DND-41 (cell line): ENCODE results near the gene IQCC.

Experiments used
- ATAC-seq: fragments of 200-7000 bp; cut with Tn5 transposase; 3 replicates; pipeline ENCODE4 v1.9.1; 2021; ENCODE audit warnings: low read depth; ENCODE audit not compliant: insufficient read depth
- DNase-seq: peaks from one replicate; pipeline ENCODE4 v3.0.0-alpha.2; 2020
- H2AFZ ChIP-seq: 2 replicates; pipeline ENCODE4 v1.6.0; 2012; ENCODE audit warnings: low read depth, low read length
- H3K27ac ChIP-seq: 2 replicates; pipeline ENCODE4 v1.5.1; 2012; ENCODE audit warnings: low read length, inconsistent platforms
- H3K27me3 ChIP-seq: fragments of 200-600 bp; sonication (generic); 2 replicates; pipeline ENCODE4 v1.6.0; 2012; ENCODE audit warnings: low read length, mild to moderate bottlenecking, inconsistent platforms; ENCODE audit not compliant: insufficient read depth, poor library complexity
- H3K36me3 ChIP-seq: 2 replicates; pipeline ENCODE4 v1.5.1; 2012; ENCODE audit warnings: low read length, inconsistent platforms; ENCODE audit not compliant: insufficient read depth
- H3K4me1 ChIP-seq: 2 replicates; pipeline ENCODE4 v1.5.1; 2012; ENCODE audit warnings: mild to moderate bottlenecking, low read length; ENCODE audit not compliant: insufficient read depth
- H3K4me2 ChIP-seq: 2 replicates; pipeline ENCODE4 v1.6.0; 2012; ENCODE audit warnings: mild to moderate bottlenecking, moderate library complexity, low read length, inconsistent platforms; ENCODE audit not compliant: insufficient read depth
- H3K4me3 ChIP-seq, 2 experiments: fragments of 200-600 bp in 1 of 2; shearing (Covaris generic) in 1 of 2; 2 replicates each; pipeline ENCODE4 v1.5.1; 2012 to 2016; ENCODE audit warnings: inconsistent platforms in 2 of 2, low read length in 2 of 2, mild to moderate bottlenecking in 2 of 2, low read depth in 1 of 2, moderate library complexity in 1 of 2
- H3K79me2 ChIP-seq: 2 replicates; pipeline ENCODE4 v1.6.0; 2012; ENCODE audit warnings: low read length, inconsistent platforms; ENCODE audit not compliant: insufficient read depth
- H3K9ac ChIP-seq: 2 replicates; pipeline ENCODE4 v1.6.0; 2012; ENCODE audit warnings: low read depth, mild to moderate bottlenecking, inconsistent platforms, low read length, moderate library complexity
- H3K9me3 ChIP-seq: 2 replicates; pipeline ENCODE4 v1.5.1; 2012; ENCODE audit warnings: low read length, moderate library complexity, mild to moderate bottlenecking, inconsistent platforms; ENCODE audit not compliant: insufficient read depth, severe bottlenecking
- H4K20me1 ChIP-seq: 2 replicates; pipeline ENCODE4 v1.6.0; 2012; ENCODE audit warnings: low read length; ENCODE audit not compliant: insufficient read depth
- EZH2 ChIP-seq: IDR thresholded peaks from 3 replicates; pipeline ENCODE4 v1.6.1; 2012; ENCODE audit warnings: borderline replicate concordance, low read depth, mild to moderate bottlenecking, moderate library complexity, low read length, inconsistent platforms; ENCODE audit not compliant: severe bottlenecking
- TF ChIP-seq, protein P1 (sequence below): IDR thresholded peaks from 2 replicates; pipeline ENCODE4 v1.5.1; 2012; ENCODE audit warnings: borderline replicate concordance, low read length, moderate library complexity, mild to moderate bottlenecking; ENCODE audit not compliant: poor library complexity, severe bottlenecking; ENCODE audit errors: extremely low read depth

Gene IQCC

DNA sequence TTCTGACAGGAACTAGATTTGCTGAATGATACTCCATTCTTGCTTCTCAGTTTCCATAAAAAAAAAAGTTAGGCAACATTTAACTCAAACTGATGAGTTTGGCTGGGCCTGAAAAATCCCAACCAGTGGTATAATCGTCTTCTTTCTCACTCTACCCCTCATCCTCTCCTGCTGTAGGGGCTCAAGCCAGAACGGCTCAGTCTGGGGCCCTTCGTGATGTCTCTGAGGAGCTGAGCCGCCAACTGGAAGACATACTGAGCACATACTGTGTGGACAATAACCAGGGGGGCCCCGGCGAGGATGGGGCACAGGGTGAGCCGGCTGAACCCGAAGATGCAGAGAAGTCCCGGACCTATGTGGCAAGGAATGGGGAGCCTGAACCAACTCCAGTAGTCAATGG is 24.4 kb upstream of the IQCC start:
- TF ChIP-seq, protein P1, sequence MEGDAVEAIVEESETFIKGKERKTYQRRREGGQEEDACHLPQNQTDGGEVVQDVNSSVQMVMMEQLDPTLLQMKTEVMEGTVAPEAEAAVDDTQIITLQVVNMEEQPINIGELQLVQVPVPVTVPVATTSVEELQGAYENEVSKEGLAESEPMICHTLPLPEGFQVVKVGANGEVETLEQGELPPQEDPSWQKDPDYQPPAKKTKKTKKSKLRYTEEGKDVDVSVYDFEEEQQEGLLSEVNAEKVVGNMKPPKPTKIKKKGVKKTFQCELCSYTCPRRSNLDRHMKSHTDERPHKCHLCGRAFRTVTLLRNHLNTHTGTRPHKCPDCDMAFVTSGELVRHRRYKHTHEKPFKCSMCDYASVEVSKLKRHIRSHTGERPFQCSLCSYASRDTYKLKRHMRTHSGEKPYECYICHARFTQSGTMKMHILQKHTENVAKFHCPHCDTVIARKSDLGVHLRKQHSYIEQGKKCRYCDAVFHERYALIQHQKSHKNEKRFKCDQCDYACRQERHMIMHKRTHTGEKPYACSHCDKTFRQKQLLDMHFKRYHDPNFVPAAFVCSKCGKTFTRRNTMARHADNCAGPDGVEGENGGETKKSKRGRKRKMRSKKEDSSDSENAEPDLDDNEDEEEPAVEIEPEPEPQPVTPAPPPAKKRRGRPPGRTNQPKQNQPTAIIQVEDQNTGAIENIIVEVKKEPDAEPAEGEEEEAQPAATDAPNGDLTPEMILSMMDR: no peak
- no peak for TF ChIP-seq EZH2
- Histone ChIP-seq H3K9me3 (no peaks in the 10 kb centered on the region), H3K9ac (peak overlapping the region; percentile 95), H3K36me3 (peaks cover 51% of the 10 kb centered on the region), H2AFZ (no peak overlapping the region), H3K27me3 (no peaks in the 10 kb centered on the region), H3K27ac (peak overlapping the region; percentile 94), H4K20me1 (peaks cover 24% of the 10 kb centered on the region), H3K4me3 (peak overlapping the region; percentile 92 to 95; a peak in 3 of 4 replicates), H3K4me2 (peak overlapping the region; percentile 98), H3K79me2 (peaks cover 59% of the 10 kb centered on the region), H3K4me1 (peaks cover 62% of the 10 kb centered on the region)
- ATAC-seq (no peak), DNase-seq (no peak)

GRCh38 chr1:32181563-32181962 is 23.9 kb upstream of the IQCC start:
- no peaks in the 10 kb centered on the region for H3K9me3 ChIP-seq
- H3K27me3 ChIP-seq: no peaks in the 10 kb centered on the region
- no peak for ATAC-seq
- H3K27ac ChIP-seq: peak overlapping the region; percentile 94
- H3K4me3 ChIP-seq: peak overlapping the region in 1 of 2 experiments; percentile 92; a peak in 2 of 4 replicates
- H4K20me1 ChIP-seq: peaks cover 29% of the 10 kb centered on the region
- peak overlapping the region; percentile 98 for H3K4me2 ChIP-seq
- H2AFZ ChIP-seq: no peak overlapping the region
- H3K36me3 ChIP-seq: peaks cover 56% of the 10 kb centered on the region
- peaks cover 64% of the 10 kb centered on the region for H3K79me2 ChIP-seq
- no peak for TF ChIP-seq EZH2
- TF ChIP-seq, protein P1: no peak
- peak overlapping the region; percentile 95; the same call in 1 of the 2 replicates for H3K9ac ChIP-seq
- DNase-seq: no peak
- peaks cover 66% of the 10 kb centered on the region for H3K4me1 ChIP-seq

GRCh38 chr1:32182060-32182459 is 23.4 kb upstream of the IQCC start:
- Histone ChIP-seq H3K4me3 (no peak overlapping the region; a peak in 1 of 4 replicates), H3K79me2 (peaks cover 69% of the 10 kb centered on the region), H3K27ac (no peak overlapping the region), H3K36me3 (peaks cover 61% of the 10 kb centered on the region), H2AFZ (no peak overlapping the region), H3K4me2 (peak overlapping the region; percentile 98), H3K27me3 (no peaks in the 10 kb centered on the region), H3K4me1 (peaks cover 69% of the 10 kb centered on the region), H3K9ac (peak overlapping the region; percentile 95; the same call in 1 of the 2 replicates), H3K9me3 (no peaks in the 10 kb centered on the region), H4K20me1 (peaks cover 29% of the 10 kb centered on the region)
- DNase-seq (no peak), ATAC-seq (no peak)
- no peak for TF ChIP-seq EZH2
- TF ChIP-seq, protein P1: no peak
